BLaER1 treated with 17β-estradiol and CSF1 and Interleukin-3, amounts not matched to agents 10 nM and 100 nM (cell line): ENCODE results near the gene CCDC190.
"Not testable (repeated sequence)": the region's sequence is repeated elsewhere in the genome, so short reads cannot be mapped to it uniquely, and the experiment has no call there.

Experiments used
- H3K27ac ChIP-seq, 11 experiments: shearing (Covaris generic); formaldehyde crosslinking; 2 replicates each; pipeline ENCODE4 v1.8.1; 2022
- H3K27me3 ChIP-seq, 11 experiments: shearing (Covaris generic); formaldehyde crosslinking; 2 replicates each; pipeline ENCODE4 v1.8.1; 2022
- H3K36me3 ChIP-seq, 11 experiments: shearing (Covaris generic); formaldehyde crosslinking; 2 replicates each; pipeline ENCODE4 v1.8.1; 2022
- H3K4me1 ChIP-seq, 10 experiments: shearing (Covaris generic); formaldehyde crosslinking; 2 replicates each; pipeline ENCODE4 v1.8.1; 2022
- H3K4me2 ChIP-seq, 11 experiments: shearing (Covaris generic); formaldehyde crosslinking; 2 replicates each; pipeline ENCODE4 v1.8.1; 2022
- H3K4me3 ChIP-seq, 10 experiments: shearing (Covaris generic); formaldehyde crosslinking; 2 replicates each; pipeline ENCODE4 v1.8.1; 2022
- H3K9ac ChIP-seq, 11 experiments: shearing (Covaris generic); formaldehyde crosslinking; 2 replicates each; pipeline ENCODE4 v1.8.1; 2022
- H3K9me3 ChIP-seq, 11 experiments: shearing (Covaris generic); formaldehyde crosslinking; replicated peaks in 1 of 11; 2 replicates each; pipeline ENCODE4 v1.8.1; 2022
- H4K20me1 ChIP-seq, 11 experiments: shearing (Covaris generic); formaldehyde crosslinking; 2 replicates each; pipeline ENCODE4 v1.8.1; 2022
- Cebpa-rat ChIP-seq, 11 experiments: shearing (Covaris generic); IDR thresholded peaks; 2 replicates each; pipeline ENCODE4 v1.8.1; 2022

CCDC190 gene

DNA sequence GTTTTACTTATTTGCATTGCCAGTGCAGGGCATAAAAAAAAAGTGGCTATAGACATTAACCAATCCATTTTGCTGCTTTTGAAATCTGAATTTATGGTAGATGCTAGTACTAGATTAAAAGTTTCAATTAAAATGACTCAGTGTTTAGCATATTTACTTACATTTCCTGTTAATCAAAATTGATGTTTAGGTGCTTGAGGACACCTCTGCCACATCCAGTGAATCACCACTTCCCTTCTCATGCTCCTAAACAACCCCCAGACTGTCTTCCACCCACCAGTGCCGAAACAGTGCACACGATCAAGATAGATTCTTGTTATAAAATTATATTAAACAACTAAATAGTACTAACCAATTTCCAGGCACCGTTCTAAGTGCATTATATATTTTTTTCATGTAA, 37.7 kb downstream of the CCDC190 start:
- Histone ChIP-seq H3K9ac (no peak overlapping the region), H4K20me1 (no peaks in the 10 kb centered on the region), H3K9me3 (no peaks in the 10 kb centered on the region), H3K4me2 (no peak overlapping the region), H3K27me3 (no peaks in the 10 kb centered on the region), H3K4me3 (no peak overlapping the region), H3K4me1 (no peaks in the 10 kb centered on the region), H3K36me3 (no peaks in the 10 kb centered on the region), H3K27ac (no peak overlapping the region)
- TF ChIP-seq Cebpa-rat (IDR thresholded peaks at IDR 0.05): no peak

DNA sequence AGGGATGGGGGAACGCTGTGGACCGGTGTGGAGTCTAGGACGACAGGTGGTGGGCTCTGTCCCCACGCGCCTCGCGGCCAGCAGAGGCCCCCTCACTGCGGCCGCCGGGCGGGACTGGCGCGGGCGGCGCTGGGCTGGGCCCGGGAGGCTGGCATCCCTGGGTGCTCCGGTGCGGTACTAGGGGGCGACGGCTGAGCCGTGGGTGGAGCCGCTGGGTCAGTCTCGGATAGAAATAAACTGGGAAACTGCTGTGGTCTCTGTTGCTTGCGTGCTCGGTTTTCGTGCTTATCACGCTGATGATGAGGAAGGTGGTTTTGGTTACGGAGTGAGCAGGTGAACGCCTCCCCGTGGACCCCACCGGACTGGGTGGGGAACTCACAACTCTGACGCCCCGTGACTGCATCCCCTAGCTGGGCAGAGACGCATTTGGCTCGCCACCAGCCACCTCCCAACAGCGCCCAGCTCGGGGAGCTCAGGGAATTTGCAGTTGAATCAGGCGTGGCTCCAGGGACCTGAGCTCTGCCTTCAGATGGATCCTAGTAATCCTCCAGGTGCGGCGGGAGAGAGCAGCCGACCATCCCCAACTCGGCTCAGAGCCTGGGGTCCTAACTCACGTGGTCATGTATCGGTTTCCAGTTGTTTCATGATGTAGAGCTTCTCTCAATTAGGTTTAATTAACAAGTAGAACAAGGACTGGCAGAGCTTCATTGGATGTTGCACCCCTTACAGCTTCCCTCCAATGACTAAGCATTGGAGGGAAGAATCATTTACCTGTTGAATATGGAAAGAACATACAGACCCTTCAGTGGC, 38.4 kb downstream of the CCDC190 start:
- Histone ChIP-seq H3K36me3 (no peaks in the 10 kb centered on the region), H3K9me3 (no peaks in the 10 kb centered on the region), H3K4me1 (no peaks in the 10 kb centered on the region), H3K4me3 (no peak overlapping the region), H3K27ac (no peak overlapping the region), H4K20me1 (no peaks in the 10 kb centered on the region), H3K27me3 (no peaks in the 10 kb centered on the region), H3K9ac (no peak overlapping the region), H3K4me2 (no peak overlapping the region)
- TF ChIP-seq Cebpa-rat (IDR thresholded peaks at IDR 0.05): no peak

DNA sequence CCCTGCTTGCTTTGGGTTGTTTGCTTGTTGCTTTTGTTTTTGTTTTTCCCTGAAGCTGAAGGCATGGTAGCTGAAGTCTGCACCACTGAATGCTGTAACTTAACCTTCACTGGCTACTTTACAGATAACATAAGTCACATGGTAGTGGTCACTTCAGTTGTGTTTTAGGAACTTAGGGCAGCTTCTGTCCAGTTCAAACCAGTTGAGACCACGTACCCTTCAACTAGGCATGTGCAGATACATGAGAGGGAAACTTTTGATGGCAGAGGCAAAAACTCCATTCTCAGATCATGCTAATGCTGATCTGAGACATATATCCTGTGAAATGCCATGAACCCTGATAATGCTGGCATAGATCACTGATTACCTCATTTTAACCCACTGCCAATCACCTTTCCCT, 42.3 kb downstream of the CCDC190 start:
- not testable (repeated sequence) for H3K4me1 ChIP-seq, H3K4me2 ChIP-seq, H4K20me1 ChIP-seq, H3K9me3 ChIP-seq, H3K9ac ChIP-seq, H3K27me3 ChIP-seq, H3K27ac ChIP-seq, H3K36me3 ChIP-seq, H3K4me3 ChIP-seq

DNA sequence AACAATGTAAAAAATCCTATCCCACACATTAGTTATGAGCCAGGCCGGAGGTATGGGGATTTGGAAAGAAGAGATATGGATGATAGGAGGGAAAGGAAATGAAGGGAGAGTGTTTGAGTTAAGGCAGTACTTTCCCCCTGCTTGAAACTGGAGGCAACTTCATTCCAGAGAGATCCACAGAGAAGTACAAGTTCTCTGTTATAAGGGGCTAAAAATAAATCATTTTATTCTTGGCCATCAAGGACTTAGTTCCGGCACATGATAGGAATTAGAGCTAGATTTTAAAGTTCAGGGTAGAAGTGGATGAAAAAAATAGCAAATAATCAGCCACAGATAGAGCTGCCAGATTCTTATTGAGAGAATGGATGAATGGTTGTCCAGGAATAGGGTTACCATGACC, 42.8 kb downstream of the CCDC190 start:
- H3K27me3 ChIP-seq, H3K4me3 ChIP-seq, H3K36me3 ChIP-seq, H3K4me2 ChIP-seq, H3K27ac ChIP-seq, H3K9ac ChIP-seq, H3K9me3 ChIP-seq, H3K4me1 ChIP-seq, H4K20me1 ChIP-seq: not testable (repeated sequence)

DNA sequence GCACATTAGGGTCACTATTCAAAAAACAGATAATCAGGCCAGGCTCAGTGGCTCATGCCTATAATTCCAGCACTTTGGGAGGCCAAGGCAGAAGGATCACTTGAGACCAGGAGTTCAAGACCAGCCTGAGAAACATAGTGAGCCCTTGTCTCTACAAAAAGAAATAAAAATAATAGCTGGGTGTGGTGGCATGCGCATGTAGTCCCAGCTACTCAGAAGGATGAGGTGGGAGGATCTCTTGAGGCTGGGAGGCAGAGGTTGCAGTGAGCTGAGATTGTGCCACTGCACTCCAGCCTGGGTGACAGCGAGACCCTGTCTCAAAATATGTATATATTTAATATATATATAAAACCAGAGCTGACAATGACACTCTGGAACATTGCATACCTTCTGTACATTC, 48.6 kb downstream of the CCDC190 start:
- not testable (repeated sequence) for H4K20me1 ChIP-seq, H3K9ac ChIP-seq, H3K27ac ChIP-seq, H3K4me2 ChIP-seq, H3K27me3 ChIP-seq, H3K9me3 ChIP-seq, H3K4me3 ChIP-seq, H3K4me1 ChIP-seq
- peaks cover 0 to 17% (median 0%) of the 10 kb centered on the region in 11 experiments; a peak in 4 of 22 replicates for H3K36me3 ChIP-seq

DNA sequence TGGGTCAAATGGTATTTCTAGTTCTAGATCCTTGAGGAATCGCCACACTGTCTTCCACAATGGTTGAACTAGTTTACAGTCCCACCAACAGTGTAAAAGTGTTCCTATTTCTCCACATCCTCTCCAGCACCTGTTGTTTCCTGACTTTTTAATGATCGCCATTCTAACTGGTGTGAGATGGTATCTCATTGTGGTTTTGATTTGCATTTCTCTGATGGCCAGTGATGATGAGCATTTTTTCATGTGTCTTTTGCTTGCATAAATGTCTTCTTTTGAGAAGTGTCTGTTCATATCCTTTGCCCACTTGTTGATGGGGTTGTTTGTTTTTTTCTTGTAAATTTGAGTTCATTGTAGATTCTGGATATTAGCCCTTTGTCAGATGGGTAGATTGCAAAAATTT, 53.5 kb downstream of the CCDC190 start:
- H3K4me2 ChIP-seq, H3K9ac ChIP-seq, H4K20me1 ChIP-seq, H3K4me3 ChIP-seq, H3K27me3 ChIP-seq, H3K4me1 ChIP-seq, H3K27ac ChIP-seq, H3K9me3 ChIP-seq: not testable (repeated sequence)
- H3K36me3 ChIP-seq: peaks cover 6 to 52% (median 21%) of the 10 kb centered on the region in 11 experiments; a peak in 21 of 22 replicates
